HS-5 (cell line): ENCODE data around the gene AIF1.

ENCODE experiments used
- DNase-seq: peaks from one replicate; pipeline ENCODE4 v3.0.0-alpha.2; 2012; ENCODE audit warnings: low read depth

AIF1 gene

DNA sequence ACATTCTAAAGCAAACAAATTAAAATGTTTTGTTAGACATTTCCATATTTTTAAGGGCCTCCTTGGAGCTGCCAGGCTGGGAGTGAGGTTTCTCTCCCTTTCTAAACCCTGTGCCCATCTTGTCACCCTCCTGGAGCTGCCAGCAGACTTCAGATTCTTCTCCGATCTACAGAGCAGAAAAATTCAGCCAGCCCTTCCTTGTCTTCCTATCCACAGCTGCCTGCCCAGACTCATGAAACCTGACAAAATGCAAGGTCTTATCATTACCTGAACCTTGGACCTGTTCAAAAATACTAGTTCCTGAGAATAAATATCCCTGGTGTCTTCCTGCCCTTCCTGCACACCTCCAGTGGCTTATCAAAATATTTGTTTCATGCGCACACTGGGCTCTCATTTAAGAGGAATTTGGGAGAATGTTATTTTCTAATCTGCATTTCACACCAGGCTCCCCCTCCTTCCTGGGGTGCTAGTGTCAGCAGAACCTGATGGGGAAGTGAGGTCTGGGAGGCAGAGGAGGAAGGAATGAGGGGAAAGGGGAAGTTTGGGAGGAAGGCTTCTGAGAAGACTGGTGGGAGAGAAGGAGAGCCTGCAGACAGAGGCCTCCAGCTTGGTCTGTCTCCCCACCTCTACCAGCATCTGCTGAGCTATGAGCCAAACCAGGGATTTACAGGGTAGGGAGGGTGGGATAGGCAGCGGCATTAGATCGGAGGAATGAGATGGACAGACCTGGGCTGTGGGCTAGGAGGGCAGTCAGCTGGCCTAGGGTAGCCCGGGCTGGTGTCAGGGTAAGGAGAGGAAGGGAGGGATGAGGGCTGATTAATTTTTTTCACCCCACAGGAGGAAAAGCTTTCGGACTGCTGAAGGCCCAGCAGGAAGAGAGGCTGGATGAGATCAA lies at the start of gene AIF1:
TSS of gene AIF1 (plus strand) at position 551 of the 895 bp plus-strand sequence. CDS start at position 647, 96 bp downstream.
- DNase-seq, result no peak

DNA sequence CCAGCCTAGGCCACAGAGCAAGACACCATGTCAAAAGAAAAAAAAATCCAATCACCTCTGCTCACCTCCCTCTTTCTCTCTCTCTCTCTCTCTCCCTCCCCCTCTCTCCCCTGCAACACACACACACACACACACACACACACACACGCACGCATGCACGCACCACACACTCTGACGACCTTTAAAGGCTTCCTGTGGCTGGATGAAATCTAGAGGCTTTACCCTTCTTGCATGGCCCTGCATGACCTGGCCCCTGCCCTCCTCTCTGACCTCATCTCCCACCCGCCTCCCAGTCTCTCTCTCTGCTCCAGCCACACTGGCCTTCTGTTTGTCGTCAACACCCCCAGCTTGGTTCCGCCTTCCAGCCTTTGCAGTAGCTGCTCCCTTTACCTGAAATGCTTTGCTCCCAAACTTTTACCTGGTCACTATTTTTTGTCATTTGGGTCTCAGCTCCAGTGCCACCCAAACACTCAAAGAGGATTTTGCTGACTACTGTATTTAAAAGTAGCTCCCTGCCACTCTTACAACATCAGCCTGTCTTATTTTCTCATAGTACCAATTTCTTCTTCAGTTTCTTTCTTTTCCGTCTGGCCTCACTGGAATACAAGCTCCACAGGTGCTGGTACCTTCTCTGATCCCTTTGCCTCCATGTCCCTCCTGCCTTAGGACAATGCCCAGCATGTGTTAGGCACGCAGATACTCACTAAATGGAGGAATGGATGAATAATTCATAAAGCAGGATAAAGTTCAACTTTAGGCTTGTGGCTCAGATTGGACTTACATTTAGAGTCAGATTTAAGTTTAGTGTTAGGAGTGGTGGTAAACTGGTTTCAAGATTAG lies 47.3 kb upstream of the AIF1 start:
- no peak for DNase-seq

DNA sequence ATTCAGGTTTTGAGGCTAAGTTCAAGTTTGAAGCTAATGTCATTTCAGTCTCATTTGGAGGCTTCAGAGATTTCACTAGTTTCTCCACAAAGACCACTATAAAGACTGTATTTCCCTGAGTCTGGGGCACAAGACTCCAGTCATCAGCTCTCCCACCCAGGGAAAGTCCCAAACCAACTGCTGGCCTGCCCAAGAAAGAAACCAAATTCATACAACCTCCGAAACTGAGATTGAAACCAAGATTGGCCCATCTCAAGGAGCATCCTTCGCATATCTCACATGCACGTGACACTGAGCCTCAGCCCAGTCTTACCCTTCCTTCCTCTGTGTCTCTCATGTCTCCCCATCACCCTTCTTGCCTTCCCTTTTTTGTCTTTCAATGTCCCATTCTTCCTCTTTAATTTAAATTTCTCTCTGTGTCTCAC lies 46.5 kb upstream of the AIF1 start:
- DNase-seq, result no peak

DNA sequence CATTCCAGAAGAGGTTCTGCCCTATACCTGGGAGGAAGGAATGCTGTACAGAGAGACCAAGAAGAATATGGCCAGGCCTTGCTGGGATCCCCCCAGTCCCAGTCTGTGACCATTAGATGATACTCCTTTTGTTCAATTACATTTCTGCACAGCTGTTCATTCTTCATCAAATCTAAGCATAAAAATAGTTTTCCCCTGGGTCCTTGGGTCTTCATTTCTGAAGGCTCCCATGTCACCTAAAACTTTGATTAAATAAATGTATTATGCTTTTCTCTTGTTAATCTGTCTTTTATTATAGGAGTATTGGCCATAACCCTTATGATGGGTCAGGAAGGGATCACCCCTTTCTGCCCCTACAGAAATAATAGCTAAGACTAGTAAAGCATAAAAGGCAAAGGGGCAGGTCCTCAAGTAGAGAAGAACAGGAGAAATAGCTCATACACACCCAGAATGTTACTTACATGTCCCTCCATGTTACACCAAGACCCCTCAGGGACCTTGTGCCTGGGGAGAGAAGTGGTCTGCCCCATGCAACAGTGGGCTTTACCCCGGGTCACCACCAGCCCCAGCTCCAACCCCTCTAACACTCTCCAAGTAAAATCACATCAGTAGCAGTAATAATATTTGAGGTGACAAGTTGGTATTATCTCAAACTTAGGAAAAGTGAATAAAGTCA lies 45.0 kb upstream of the AIF1 start:
- no peak for DNase-seq

DNA sequence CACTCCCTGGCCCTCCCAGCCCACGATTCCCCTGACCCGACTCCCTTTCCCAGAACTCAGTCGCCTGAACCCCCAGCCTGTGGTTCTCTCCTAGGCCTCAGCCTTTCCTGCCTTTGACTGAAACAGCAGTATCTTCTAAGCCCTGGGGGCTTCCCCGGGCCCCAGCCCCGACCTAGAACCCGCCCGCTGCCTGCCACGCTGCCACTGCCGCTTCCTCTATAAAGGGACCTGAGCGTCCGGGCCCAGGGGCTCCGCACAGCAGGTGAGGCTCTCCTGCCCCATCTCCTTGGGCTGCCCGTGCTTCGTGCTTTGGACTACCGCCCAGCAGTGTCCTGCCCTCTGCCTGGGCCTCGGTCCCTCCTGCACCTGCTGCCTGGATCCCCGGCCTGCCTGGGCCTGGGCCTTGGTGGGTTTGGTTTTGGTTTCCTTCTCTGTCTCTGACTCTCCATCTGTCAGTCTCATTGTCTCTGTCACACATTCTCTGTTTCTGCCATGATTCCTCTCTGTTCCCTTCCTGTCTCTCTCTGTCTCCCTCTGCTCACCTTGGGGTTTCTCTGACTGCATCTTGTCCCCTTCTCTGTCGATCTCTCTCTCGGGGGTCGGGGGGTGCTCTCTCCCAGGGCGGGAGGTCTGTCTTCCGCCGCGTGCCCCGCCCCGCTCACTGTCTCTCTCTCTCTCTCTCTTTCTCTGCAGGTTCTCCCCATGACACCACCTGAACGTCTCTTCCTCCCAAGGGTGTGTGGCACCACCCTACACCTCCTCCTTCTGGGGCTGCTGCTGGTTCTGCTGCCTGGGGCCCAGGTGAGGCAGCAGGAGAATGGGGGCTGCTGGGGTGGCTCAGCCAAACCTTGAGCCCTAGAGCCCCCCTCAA lies 42.8 kb upstream of the AIF1 start, which contains the start of gene LTA:
TSS of gene LTA (plus strand) at position 249 of the 871 bp plus-strand sequence. CDS start at position 703, 454 bp downstream.
- no peak for DNase-seq

DNA sequence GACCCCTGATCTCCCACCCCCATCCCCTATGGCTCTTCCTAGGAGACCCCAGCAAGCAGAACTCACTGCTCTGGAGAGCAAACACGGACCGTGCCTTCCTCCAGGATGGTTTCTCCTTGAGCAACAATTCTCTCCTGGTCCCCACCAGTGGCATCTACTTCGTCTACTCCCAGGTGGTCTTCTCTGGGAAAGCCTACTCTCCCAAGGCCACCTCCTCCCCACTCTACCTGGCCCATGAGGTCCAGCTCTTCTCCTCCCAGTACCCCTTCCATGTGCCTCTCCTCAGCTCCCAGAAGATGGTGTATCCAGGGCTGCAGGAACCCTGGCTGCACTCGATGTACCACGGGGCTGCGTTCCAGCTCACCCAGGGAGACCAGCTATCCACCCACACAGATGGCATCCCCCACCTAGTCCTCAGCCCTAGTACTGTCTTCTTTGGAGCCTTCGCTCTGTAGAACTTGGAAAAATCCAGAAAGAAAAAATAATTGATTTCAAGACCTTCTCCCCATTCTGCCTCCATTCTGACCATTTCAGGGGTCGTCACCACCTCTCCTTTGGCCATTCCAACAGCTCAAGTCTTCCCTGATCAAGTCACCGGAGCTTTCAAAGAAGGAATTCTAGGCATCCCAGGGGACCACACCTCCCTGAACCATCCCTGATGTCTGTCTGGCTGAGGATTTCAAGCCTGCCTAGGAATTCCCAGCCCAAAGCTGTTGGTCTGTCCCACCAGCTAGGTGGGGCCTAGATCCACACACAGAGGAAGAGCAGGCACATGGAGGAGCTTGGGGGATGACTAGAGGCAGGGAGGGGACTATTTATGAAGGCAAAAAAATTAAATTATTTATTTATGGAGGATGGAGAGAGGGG lies 41.6 kb upstream of the AIF1 start:
- DNase-seq, result no peak

DNA sequence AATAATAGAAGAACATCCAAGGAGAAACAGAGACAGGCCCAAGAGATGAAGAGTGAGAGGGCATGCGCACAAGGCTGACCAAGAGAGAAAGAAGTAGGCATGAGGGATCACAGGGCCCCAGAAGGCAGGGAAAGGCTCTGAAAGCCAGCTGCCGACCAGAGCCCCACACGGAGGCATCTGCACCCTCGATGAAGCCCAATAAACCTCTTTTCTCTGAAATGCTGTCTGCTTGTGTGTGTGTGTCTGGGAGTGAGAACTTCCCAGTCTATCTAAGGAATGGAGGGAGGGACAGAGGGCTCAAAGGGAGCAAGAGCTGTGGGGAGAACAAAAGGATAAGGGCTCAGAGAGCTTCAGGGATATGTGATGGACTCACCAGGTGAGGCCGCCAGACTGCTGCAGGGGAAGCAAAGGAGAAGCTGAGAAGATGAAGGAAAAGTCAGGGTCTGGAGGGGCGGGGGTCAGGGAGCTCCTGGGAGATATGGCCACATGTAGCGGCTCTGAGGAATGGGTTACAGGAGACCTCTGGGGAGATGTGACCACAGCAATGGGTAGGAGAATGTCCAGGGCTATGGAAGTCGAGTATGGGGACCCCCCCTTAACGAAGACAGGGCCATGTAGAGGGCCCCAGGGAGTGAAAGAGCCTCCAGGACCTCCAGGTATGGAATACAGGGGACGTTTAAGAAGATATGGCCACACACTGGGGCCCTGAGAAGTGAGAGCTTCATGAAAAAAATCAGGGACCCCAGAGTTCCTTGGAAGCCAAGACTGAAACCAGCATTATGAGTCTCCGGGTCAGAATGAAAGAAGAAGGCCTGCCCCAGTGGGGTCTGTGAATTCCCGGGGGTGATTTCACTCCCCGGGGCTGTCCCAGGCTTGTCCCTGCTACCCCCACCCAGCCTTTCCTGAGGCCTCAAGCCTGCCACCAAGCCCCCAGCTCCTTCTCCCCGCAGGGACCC lies 40.6 kb upstream of the AIF1 start:
- DNase-seq, result no peak

DNA sequence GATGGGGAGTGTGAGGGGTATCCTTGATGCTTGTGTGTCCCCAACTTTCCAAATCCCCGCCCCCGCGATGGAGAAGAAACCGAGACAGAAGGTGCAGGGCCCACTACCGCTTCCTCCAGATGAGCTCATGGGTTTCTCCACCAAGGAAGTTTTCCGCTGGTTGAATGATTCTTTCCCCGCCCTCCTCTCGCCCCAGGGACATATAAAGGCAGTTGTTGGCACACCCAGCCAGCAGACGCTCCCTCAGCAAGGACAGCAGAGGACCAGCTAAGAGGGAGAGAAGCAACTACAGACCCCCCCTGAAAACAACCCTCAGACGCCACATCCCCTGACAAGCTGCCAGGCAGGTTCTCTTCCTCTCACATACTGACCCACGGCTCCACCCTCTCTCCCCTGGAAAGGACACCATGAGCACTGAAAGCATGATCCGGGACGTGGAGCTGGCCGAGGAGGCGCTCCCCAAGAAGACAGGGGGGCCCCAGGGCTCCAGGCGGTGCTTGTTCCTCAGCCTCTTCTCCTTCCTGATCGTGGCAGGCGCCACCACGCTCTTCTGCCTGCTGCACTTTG lies 39.6 kb upstream of the AIF1 start, which contains the start of gene TNF:
TSS of gene TNF (plus strand) at position 231 of the 567 bp plus-strand sequence. CDS start at position 408, 177 bp downstream.
- DNase-seq, result no peak

DNA sequence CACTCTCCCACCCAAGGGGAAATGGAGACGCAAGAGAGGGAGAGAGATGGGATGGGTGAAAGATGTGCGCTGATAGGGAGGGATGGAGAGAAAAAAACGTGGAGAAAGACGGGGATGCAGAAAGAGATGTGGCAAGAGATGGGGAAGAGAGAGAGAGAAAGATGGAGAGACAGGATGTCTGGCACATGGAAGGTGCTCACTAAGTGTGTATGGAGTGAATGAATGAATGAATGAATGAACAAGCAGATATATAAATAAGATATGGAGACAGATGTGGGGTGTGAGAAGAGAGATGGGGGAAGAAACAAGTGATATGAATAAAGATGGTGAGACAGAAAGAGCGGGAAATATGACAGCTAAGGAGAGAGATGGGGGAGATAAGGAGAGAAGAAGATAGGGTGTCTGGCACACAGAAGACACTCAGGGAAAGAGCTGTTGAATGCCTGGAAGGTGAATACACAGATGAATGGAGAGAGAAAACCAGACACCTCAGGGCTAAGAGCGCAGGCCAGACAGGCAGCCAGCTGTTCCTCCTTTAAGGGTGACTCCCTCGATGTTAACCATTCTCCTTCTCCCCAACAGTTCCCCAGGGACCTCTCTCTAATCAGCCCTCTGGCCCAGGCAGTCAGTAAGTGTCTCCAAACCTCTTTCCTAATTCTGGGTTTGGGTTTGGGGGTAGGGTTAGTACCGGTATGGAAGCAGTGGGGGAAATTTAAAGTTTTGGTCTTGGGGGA lies 38.9 kb upstream of the AIF1 start:
- no peak for DNase-seq

DNA sequence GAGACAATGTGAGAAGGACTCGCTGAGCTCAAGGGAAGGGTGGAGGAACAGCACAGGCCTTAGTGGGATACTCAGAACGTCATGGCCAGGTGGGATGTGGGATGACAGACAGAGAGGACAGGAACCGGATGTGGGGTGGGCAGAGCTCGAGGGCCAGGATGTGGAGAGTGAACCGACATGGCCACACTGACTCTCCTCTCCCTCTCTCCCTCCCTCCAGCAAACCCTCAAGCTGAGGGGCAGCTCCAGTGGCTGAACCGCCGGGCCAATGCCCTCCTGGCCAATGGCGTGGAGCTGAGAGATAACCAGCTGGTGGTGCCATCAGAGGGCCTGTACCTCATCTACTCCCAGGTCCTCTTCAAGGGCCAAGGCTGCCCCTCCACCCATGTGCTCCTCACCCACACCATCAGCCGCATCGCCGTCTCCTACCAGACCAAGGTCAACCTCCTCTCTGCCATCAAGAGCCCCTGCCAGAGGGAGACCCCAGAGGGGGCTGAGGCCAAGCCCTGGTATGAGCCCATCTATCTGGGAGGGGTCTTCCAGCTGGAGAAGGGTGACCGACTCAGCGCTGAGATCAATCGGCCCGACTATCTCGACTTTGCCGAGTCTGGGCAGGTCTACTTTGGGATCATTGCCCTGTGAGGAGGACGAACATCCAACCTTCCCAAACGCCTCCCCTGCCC lies 38.0 kb upstream of the AIF1 start:
- no peak for DNase-seq

DNA sequence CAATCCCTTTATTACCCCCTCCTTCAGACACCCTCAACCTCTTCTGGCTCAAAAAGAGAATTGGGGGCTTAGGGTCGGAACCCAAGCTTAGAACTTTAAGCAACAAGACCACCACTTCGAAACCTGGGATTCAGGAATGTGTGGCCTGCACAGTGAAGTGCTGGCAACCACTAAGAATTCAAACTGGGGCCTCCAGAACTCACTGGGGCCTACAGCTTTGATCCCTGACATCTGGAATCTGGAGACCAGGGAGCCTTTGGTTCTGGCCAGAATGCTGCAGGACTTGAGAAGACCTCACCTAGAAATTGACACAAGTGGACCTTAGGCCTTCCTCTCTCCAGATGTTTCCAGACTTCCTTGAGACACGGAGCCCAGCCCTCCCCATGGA lies 37.5 kb upstream of the AIF1 start:
- no peak for DNase-seq

DNA sequence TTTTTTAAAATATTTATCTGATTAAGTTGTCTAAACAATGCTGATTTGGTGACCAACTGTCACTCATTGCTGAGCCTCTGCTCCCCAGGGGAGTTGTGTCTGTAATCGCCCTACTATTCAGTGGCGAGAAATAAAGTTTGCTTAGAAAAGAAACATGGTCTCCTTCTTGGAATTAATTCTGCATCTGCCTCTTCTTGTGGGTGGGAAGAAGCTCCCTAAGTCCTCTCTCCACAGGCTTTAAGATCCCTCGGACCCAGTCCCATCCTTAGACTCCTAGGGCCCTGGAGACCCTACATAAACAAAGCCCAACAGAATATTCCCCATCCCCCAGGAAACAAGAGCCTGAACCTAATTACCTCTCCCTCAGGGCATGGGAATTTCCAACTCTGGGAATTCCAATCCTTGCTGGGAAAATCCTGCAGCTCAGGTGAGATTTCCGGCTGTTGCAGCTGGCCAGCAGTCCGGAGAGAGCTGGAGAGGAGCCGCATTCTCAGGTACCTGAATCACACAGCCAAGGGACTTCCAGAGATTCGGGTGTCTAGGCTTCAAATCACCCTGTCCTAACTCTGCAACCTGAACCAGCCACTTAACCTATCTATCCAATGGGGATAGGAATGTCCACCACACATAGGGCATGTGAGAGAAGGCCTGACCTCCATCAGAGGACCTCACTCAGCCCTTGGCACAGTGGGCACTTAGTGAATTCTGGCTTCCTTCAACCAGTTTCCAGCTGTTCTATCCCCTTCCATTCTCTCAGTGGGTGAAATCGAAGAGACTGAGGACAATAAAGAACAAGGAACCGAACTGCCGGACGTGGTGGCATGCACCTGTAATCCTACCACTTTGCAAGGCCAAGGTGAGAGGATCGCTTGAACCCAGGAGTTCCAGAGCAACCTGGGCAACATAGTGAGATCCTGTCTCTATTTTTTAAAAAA lies 36.6 kb upstream of the AIF1 start:
- no peak for DNase-seq

DNA sequence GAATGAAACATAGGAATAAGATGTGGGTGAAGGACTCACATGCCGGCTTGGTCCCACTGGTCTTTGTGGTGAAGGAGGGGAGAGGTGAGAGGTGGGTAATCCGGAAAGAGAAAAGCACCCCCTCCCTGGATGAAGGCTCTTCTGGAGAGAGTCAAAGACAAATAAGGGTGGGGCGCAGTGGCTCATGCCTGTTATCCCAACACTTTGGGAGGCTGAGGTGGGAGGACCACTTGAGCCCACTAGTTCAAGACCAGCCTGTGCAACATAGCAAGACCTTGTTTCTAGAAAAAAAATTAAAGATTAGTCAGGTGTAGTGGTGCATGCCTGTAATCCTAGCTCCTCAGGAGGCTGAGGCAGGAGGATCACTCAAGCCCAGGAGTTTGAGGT lies 35.9 kb upstream of the AIF1 start:
- DNase-seq, result no peak

DNA sequence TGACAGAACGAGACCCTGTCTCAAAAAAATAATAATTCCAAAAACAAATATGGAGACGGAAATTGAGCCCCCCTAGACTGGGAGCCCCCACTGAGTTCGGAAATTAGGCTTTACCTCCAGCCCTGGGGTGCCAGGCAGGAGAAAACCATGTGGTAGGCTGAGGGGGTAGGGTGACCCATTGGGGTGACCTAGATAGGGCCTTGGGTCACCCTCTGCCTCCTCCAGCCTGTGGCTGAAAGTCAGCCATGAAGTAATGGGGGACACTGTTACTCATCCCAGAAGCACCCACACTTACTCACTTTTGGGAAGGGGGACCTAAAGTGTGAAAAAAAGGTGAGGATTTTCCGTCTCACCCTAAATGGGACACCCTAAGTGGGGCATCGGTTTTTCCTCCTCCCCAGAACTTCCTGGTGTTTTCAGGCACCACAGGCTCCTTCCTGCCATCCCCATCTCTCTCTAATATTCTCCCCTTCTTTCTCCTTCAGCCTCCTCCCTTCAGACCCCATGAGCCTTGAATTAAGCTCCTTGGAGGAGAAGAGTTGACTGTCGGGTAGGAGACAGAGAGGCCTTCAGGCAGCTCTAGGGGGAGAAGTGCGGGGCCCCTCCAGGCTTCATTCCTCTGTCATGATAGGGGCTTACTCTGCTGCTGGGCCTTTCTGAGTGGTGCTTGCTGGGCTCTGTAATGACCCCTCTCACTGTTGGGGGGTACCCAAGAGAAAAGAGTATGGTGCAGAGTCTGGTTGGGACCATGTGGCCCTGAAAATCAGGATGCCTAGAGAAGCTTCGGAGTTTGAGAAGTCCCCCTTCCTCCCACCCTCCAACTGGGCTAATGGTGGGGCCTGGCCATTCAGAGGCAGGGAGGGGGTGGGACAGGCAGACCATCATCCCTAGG lies 35.2 kb upstream of the AIF1 start:
- no peak for DNase-seq

DNA sequence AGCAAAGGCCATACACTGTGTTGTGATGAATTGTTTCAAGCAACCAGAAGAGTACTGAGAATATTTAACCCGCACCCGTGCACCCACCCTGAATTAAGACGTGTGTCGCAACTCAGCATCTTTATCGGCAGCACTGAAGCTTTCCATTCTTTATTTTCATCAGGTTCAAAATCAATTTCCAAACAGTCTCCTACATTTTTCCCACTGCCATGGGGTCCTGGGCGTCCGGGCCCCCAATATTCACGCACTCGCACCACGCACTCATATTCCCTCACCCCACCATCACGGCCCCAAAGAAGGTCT lies 34.6 kb upstream of the AIF1 start:
- no peak for DNase-seq
